Measurements from ENCODE around the gene GPR139. TPM values are rescaled to one million over a fixed set of nuclear protein-coding genes. Genes with fewer than 3 reads are reported as not detected.

The GPR139 gene
- total RNA-seq, 2 experiments from 2014 or later: not detected

GRCh38 chr16:20041924-20042596 lies 31.6 kb downstream of the GPR139 start:
- ATAC-seq (ENCODE audit: poor library complexity) (no peak), DNase-seq (no peak)
- CTCF ChIA-PET: no interaction called here
- no peak overlapping the region for H3K27ac ChIP-seq (ENCODE audit: low read depth in 1 of 2, low read length in 2 of 2)
- Mint-ChIP-seq H3K36me3 (ENCODE audit: low read depth) (no peaks in the 10 kb centered on the region), H3K27me3 (peaks cover 13% of the 10 kb centered on the region), H3K4me3 (no peak overlapping the region), H3K4me1 (ENCODE audit: low read depth) (no peaks in the 10 kb centered on the region), H3K27ac (no peak overlapping the region), H3K9me3 (no peaks in the 10 kb centered on the region)
- H3K4me3 ChIP-seq (ENCODE audit: low read length): no peak overlapping the region
- TF ChIP-seq CTCF (IDR thresholded peaks at IDR 0.05): no peak
- H3K27me3 ChIP-seq (ENCODE audit: control insufficient read depth in 1 of 2, insufficient read depth in 2 of 2, low read length in 2 of 2): no peaks in the 10 kb centered on the region
- H3K9me3 ChIP-seq (ENCODE audit: control insufficient read depth in 1 of 2, insufficient read depth in 1 of 2, low read length in 2 of 2): peaks cover 0 to 3% of the 10 kb centered on the region in 2 experiments
- no peaks in the 10 kb centered on the region for H3K4me1 ChIP-seq (ENCODE audit: insufficient read depth, low read length)
- intact Hi-C loops (cut with DNase I, micrococcal nuclease): no loop called here
- POLR2A ChIA-PET: no interaction called here
- H3K36me3 ChIP-seq (ENCODE audit: insufficient read depth, low read length): no peaks in the 10 kb centered on the region

- H3K36me3 ChIP-seq (ENCODE audit: insufficient read depth, low read length): no peaks in the 10 kb centered on the region
- Mint-ChIP-seq H3K4me3 (no peak overlapping the region), H3K4me1 (ENCODE audit: low read depth) (no peaks in the 10 kb centered on the region), H3K27me3 (peaks cover 5% of the 10 kb centered on the region), H3K36me3 (ENCODE audit: low read depth) (no peaks in the 10 kb centered on the region), H3K27ac (no peak overlapping the region), H3K9me3 (peaks cover 4% of the 10 kb centered on the region)
- no peak overlapping the region for H3K27ac ChIP-seq (ENCODE audit: low read depth in 1 of 2, low read length in 2 of 2)
- ChIA-PET POLR2A (no interaction called here), CTCF (no interaction called here)
- no peaks in the 10 kb centered on the region for H3K27me3 ChIP-seq (ENCODE audit: control insufficient read depth in 1 of 2, insufficient read depth in 2 of 2, low read length in 2 of 2)
- ATAC-seq (ENCODE audit: poor library complexity) (no peak), DNase-seq (no peak)
- H3K9me3 ChIP-seq (ENCODE audit: control insufficient read depth in 1 of 2, insufficient read depth in 1 of 2, low read length in 2 of 2): peaks cover 0 to 3% of the 10 kb centered on the region in 2 experiments
- H3K4me1 ChIP-seq (ENCODE audit: insufficient read depth, low read length): no peaks in the 10 kb centered on the region
- TF ChIP-seq CTCF (IDR thresholded peaks at IDR 0.05): no peak
- intact Hi-C loops (cut with DNase I, micrococcal nuclease): no loop called here
- no peak overlapping the region for H3K4me3 ChIP-seq (ENCODE audit: low read length)
These were observed 33.7 kb downstream of the GPR139 start for GRCh38 chr16:20040011-20040410.

GRCh38 chr16:20029611-20030010 lies 44.1 kb downstream of the GPR139 start:
- no peaks in the 10 kb centered on the region for H3K4me1 ChIP-seq (ENCODE audit: insufficient read depth, low read length)
- H3K36me3 ChIP-seq (ENCODE audit: insufficient read depth, low read length): no peaks in the 10 kb centered on the region
- H3K4me3 ChIP-seq (ENCODE audit: low read length): no peak overlapping the region
- intact Hi-C loops (cut with DNase I, micrococcal nuclease): no loop called here
- ATAC-seq (ENCODE audit: poor library complexity): no peak
- CTCF ChIA-PET: no interaction called here
- no peak for TF ChIP-seq CTCF (IDR thresholded peaks at IDR 0.05)
- no peak overlapping the region for H3K27ac ChIP-seq (ENCODE audit: low read depth in 1 of 2, low read length in 2 of 2)
- no peaks in the 10 kb centered on the region for H3K4me1 Mint-ChIP-seq (ENCODE audit: low read depth)
- H3K9me3 ChIP-seq (ENCODE audit: control insufficient read depth in 1 of 2, insufficient read depth in 1 of 2, low read length in 2 of 2): peaks cover 0 to 8% of the 10 kb centered on the region in 2 experiments
- H3K4me3 Mint-ChIP-seq: no peak overlapping the region
- H3K27ac Mint-ChIP-seq: no peak overlapping the region
- POLR2A ChIA-PET: no interaction called here
- H3K27me3 Mint-ChIP-seq: peaks cover 12% of the 10 kb centered on the region
- H3K9me3 Mint-ChIP-seq: peaks cover 5% of the 10 kb centered on the region
- H3K36me3 Mint-ChIP-seq (ENCODE audit: low read depth): no peaks in the 10 kb centered on the region
- no peak for DNase-seq
- H3K27me3 ChIP-seq (ENCODE audit: control insufficient read depth in 1 of 2, insufficient read depth in 2 of 2, low read length in 2 of 2): no peaks in the 10 kb centered on the region
